Gastrocnemius medialis (tissue), 4 donors: ENCODE measurements around the gene SOX11. TPM values are rescaled to one million over a fixed set of nuclear protein-coding genes. Genes with fewer than 3 reads are reported as not detected.

Experiments
- ATAC-seq, 2 donors: fragments of 150-250 bp; one replicate each; pipeline ENCODE4 v1.9.1; 2016
- DNase-seq, 2 donors: peaks; one replicate each; pipeline ENCODE4 v3.0.0-alpha.2; 2019
- H3K27ac ChIP-seq, 4 donors: fragments of 200-600 bp; sonication (generic); 1 replicate in 1 of 4; 2 replicates in 3 of 4; pipeline ENCODE4 v1.5.1; 2016 to 2018; ENCODE audit warnings: mild to moderate bottlenecking in 2 of 4, moderate library complexity in 1 of 4
- H3K27me3 ChIP-seq, 3 donors: fragments of 200-600 bp; sonication (generic) in 2 of 3; 1 replicate in 1 of 3; 2 replicates in 2 of 3; pipeline versions ENCODE4 v1.5.1 to v1.6.0; 2016 to 2019; ENCODE audit warnings: mild to moderate bottlenecking in 1 of 3, moderate library complexity in 1 of 3
- H3K36me3 ChIP-seq, 2 donors: fragments of 200-600 bp; sonication (generic) in 1 of 2; one replicate each; pipeline ENCODE4 v1.5.1; 2017 to 2018
- H3K4me1 ChIP-seq, 2 donors: fragments of 200-600 bp; sonication (generic) in 1 of 2; one replicate each; pipeline ENCODE4 v1.5.1; 2016 to 2017; ENCODE audit warnings: mild to moderate bottlenecking in 2 of 2
- H3K4me3 ChIP-seq, 4 donors: fragments of 200-600 bp; sonication (generic) in 3 of 4; 1 replicate in 1 of 4; 2 replicates in 3 of 4; pipeline ENCODE4 v1.5.1; 2016 to 2019; ENCODE audit warnings: mild to moderate bottlenecking in 2 of 4
- H3K9me3 ChIP-seq, 3 donors: fragments of 200-600 bp; sonication (generic) in 2 of 3; 1 replicate in 1 of 3; 2 replicates in 2 of 3; pipeline ENCODE4 v1.5.1; 2016 to 2019
- POLR2A ChIP-seq, 2 donors: fragments of 450-650 bp; IDR thresholded peaks; one replicate each; pipeline ENCODE4 v1.6.1; 2017; ENCODE audit warnings: antibody characterized with exemption in 2 of 2, mild to moderate bottlenecking in 2 of 2, moderate library complexity in 2 of 2
- in situ Hi-C, 4 donors: fragments of 200-750 bp; cut with MboI; loops; one replicate each; pipeline versions ENCODE4 v1.15.0 to v1.8.0; 2017; ENCODE audit warnings: low sequenced_read_pairs in 4 of 4
- intact Hi-C: fragments of 100-400 bp; cut with DNase I; formaldehyde crosslinking; loops from one replicate; pipeline ENCODE4 v1.15.1; 2023; ENCODE audit warnings: low total_unique reads
- total RNA-seq, 4 donors: library from RNA; depleted of rRNA; stranded (reverse); fragments of >200 nt; gene quantifications; one replicate each; pipeline versions ENCODE4 v1.1.0 to v1.2.3, GENCODE V29; 2016
- TF ChIP-seq, protein P1 (sequence below), 5 experiments: fragments of 450-650 bp in 3 of 5; fragments of 200-600 bp in 2 of 5; sonication (generic) in 2 of 5; IDR thresholded peaks in 4 of 5; conservative IDR thresholded peaks in 1 of 5; 1 replicate in 4 of 5; 2 replicates in 1 of 5; pipeline ENCODE4 v1.5.1; 2016 to 2019; ENCODE audit warnings: antibody characterized with exemption in 5 of 5, mild to moderate bottlenecking in 3 of 5, moderate library complexity in 3 of 5

SOX11 gene
- total RNA-seq, 4 donors from 2014 or later, result not detected

DNA sequence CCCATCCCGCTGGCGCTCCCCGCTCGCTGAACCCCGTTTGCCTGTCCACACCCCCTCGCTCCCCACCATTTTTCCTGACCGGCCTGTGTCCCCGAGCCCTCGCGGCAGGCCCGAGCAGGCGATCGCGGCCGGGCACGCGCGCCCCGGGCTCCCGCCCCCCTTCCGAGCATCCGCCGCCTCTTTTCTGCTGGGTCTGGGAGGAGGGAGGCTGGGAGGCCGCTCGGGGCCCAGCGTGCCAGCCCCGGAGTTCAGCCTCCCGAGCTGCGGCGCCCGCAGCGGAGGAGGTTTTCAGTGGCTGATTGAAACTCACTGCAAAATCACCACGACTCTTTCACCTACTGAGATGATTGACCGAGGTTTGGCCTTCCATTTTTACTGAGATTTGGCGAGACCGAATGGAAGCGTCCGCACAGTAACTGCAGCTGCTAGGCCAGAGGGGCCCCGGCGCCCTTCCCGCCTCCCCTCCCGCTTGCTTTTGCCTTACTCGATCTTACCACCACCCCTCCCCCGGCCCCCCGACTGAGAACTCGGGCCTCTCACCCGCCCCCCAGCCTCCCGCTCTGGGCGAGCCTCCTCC, 4.8 kb downstream of the SOX11 start:
- no peaks in the 10 kb centered on the region for H3K9me3 ChIP-seq
- TF ChIP-seq POLR2A (IDR thresholded peaks at IDR 0.05), result no peak
- TF ChIP-seq, protein P1, sequence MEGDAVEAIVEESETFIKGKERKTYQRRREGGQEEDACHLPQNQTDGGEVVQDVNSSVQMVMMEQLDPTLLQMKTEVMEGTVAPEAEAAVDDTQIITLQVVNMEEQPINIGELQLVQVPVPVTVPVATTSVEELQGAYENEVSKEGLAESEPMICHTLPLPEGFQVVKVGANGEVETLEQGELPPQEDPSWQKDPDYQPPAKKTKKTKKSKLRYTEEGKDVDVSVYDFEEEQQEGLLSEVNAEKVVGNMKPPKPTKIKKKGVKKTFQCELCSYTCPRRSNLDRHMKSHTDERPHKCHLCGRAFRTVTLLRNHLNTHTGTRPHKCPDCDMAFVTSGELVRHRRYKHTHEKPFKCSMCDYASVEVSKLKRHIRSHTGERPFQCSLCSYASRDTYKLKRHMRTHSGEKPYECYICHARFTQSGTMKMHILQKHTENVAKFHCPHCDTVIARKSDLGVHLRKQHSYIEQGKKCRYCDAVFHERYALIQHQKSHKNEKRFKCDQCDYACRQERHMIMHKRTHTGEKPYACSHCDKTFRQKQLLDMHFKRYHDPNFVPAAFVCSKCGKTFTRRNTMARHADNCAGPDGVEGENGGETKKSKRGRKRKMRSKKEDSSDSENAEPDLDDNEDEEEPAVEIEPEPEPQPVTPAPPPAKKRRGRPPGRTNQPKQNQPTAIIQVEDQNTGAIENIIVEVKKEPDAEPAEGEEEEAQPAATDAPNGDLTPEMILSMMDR (IDR thresholded peaks at IDR 0.05 in 4 of 5, conservative IDR thresholded peaks at IDR 0.05 in 1 of 5), result no peak
- intact Hi-C loops (no loop called here), in situ Hi-C loops (no loop called here)
- H3K4me1 ChIP-seq, result peaks cover 6 to 11% of the 10 kb centered on the region in 2 donors
- ATAC-seq, result peak in 1 of 2 donors; percentile 16
- peak overlapping the region; percentile 37 to 50 (median 42) for H3K4me3 ChIP-seq
- H3K36me3 ChIP-seq, result no peaks in the 10 kb centered on the region
- no peak for DNase-seq
- H3K27me3 ChIP-seq, result peaks cover 76 to 86% (median 80%) of the 10 kb centered on the region in 3 donors
- no peak overlapping the region for H3K27ac ChIP-seq

DNA sequence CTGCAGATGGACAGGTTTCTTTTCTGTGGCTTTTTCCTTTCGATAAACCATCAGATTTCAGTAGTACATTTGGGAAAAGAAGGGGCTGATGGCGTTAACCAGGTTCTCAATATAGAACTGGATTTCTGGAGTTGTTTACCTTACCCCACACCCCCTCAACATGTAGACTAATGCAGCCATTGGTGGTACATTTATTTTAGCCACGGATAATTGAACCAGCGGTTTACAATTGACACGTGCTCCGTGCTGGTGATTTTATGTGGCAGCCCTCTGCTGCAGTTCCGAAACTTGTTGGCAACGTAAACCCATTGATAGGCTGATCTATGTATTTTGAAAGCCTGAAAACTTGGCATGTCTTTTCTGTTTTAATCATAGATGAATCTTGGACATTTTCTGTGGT, 5.4 kb downstream of the SOX11 start:
- Histone ChIP-seq H3K4me3 (peak overlapping the region in 2 of 4 donors; percentile 37 to 50), H3K27me3 (peaks cover 74 to 81% (median 75%) of the 10 kb centered on the region in 3 donors), H3K9me3 (no peaks in the 10 kb centered on the region), H3K36me3 (no peaks in the 10 kb centered on the region), H3K4me1 (peaks cover 6 to 11% of the 10 kb centered on the region in 2 donors), H3K27ac (no peak overlapping the region)
- intact Hi-C loops, result no loop called here
- TF ChIP-seq POLR2A (IDR thresholded peaks at IDR 0.05), result no peak
- TF ChIP-seq, protein P1 (IDR thresholded peaks at IDR 0.05 in 4 of 5, conservative IDR thresholded peaks at IDR 0.05 in 1 of 5), result no peak
- no peak for ATAC-seq
- DNase-seq, result no peak
- in situ Hi-C loops, result no loop called here

DNA sequence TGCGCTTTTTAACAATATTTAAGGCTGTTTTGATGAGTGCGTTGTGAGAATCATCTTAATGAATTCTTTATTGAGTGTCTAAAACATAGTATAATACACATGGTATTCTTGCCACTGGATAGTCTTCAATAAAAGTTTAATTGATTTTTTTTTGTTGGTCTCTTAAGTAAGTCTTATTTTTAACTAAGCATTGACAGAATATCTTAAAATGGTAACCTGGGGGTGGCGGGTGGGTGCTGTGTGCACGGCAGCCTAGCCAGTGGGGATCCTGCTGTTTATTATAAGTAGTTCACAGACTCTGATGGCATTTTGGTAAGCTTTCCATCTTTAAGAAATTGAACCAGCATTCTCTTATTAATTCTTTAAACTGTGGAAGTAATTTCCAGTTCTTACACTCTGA, 6.0 kb downstream of the SOX11 start:
- intact Hi-C loops (no loop called here), in situ Hi-C loops (no loop called here)
- Histone ChIP-seq H3K27ac (no peak overlapping the region), H3K36me3 (no peaks in the 10 kb centered on the region), H3K9me3 (no peaks in the 10 kb centered on the region), H3K27me3 (peaks cover 70 to 77% (median 72%) of the 10 kb centered on the region in 3 donors), H3K4me1 (peaks cover 6 to 11% of the 10 kb centered on the region in 2 donors), H3K4me3 (no peak overlapping the region)
- TF ChIP-seq, protein P1 (IDR thresholded peaks at IDR 0.05 in 4 of 5, conservative IDR thresholded peaks at IDR 0.05 in 1 of 5), result no peak
- TF ChIP-seq POLR2A (IDR thresholded peaks at IDR 0.05), result no peak
- no peak for ATAC-seq
- no peak for DNase-seq

DNA sequence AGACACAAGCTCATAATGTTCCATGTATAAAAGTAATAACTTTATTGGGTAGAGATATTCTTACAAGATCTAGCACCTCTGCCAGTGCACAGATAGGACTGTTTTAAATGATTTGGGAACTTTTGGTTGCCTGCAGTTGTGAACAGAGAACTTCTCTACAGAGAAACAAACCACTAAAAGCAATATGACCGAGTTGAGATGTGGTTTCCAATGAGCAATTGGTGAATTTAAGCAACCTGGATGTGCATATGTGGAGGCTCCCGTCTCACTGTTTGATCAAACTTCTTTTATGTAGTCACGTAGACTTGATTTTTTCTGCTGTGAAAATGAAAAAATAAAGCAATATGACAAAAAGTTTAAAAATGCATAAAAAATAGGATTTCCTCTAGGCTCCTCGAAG, 7.8 kb downstream of the SOX11 start:
- in situ Hi-C loops (no loop called here), intact Hi-C loops (no loop called here)
- Histone ChIP-seq H3K27me3 (peaks cover 52 to 66% (median 53%) of the 10 kb centered on the region in 3 donors), H3K4me3 (no peak overlapping the region), H3K4me1 (peaks cover 6 to 11% of the 10 kb centered on the region in 2 donors), H3K9me3 (no peaks in the 10 kb centered on the region), H3K27ac (no peak overlapping the region), H3K36me3 (no peaks in the 10 kb centered on the region)
- TF ChIP-seq POLR2A (IDR thresholded peaks at IDR 0.05), result no peak
- TF ChIP-seq, protein P1 (IDR thresholded peaks at IDR 0.05 in 4 of 5, conservative IDR thresholded peaks at IDR 0.05 in 1 of 5), result no peak
- DNase-seq (no peak), ATAC-seq (no peak)

DNA sequence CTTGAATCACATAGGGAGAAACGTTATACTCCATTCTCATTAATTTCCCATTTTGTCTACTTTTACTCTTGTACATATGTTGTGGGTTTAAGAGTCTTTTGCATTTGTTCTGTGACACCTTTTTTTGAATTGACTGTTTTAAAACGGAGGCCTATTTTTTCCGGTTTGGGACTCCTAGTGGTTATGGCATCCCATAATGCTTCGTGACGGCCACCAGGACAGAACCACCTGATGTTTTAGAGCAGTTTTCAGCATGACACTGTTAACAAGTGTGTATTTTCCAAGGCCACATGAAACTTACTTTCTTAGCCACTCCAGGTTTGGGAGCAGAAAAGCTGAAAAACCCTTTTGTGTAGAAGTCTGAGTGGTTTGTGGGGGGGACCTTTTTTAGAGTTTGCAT, 8.4 kb downstream of the SOX11 start:
- ATAC-seq, result no peak
- Histone ChIP-seq H3K4me1 (peaks cover 6 to 11% of the 10 kb centered on the region in 2 donors), H3K9me3 (no peaks in the 10 kb centered on the region), H3K36me3 (no peaks in the 10 kb centered on the region), H3K27ac (no peak overlapping the region), H3K27me3 (peaks cover 46 to 66% (median 47%) of the 10 kb centered on the region in 3 donors), H3K4me3 (no peak overlapping the region)
- no peak for DNase-seq
- TF ChIP-seq POLR2A (IDR thresholded peaks at IDR 0.05), result no peak
- TF ChIP-seq, protein P1 (IDR thresholded peaks at IDR 0.05 in 4 of 5, conservative IDR thresholded peaks at IDR 0.05 in 1 of 5), result no peak
- intact Hi-C loops, result no loop called here
- in situ Hi-C loops, result no loop called here
